Stimulated activated CD4-positive, alpha-beta T cell treated with anti-CD3 and anti-CD28 coated beads, Interleukin-12 subunit alpha, Interleukin-12 subunit beta, amount 100 ng/mL, for 4 hours (primary cell): Measurements from ENCODE around the gene SH2B3.
"Not testable (repeated sequence)": the region's sequence is repeated elsewhere in the genome, so short reads cannot be mapped to it uniquely, and the experiment has no call there.

Experiments used
- DNase-seq: peaks from one replicate; pipeline ENCODE4 v3.0.0-alpha.2; 2020

Gene SH2B3

GRCh38 chr12:111387747-111388323, 17.9 kb upstream of the SH2B3 start:
- DNase-seq = no peak

- DNase-seq = no peak
These were observed 16.1 kb upstream of the SH2B3 start for GRCh38 chr12:111389635-111390034.

- no peak for DNase-seq
These were observed 14.8 kb upstream of the SH2B3 start for GRCh38 chr12:111390910-111391309.

- DNase-seq = no peak
These were observed 11.9 kb upstream of the SH2B3 start for GRCh38 chr12:111393700-111394300.

DNA sequence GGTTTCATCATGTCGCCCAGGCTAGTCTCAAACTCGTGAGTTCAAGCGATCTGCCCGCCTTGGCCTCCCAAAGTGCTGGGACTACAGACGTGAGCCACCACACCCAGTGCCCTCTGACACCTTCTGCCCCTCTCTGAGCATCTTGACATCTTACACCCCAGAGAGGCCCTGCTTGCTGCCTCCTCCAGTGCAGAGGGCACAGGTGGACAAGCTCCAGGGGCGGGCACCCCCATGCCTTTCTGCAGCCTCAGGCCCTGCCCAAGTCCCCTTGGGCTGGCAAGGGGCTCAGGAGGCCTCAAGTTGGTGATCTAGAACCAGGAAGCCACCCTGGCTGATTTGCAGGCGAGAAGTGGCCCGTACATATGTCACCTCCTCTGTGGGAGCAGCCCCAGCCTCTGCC, 11.2 kb upstream of the SH2B3 start:
- DNase-seq = no peak

GRCh38 chr12:111395336-111396187, 10.2 kb upstream of the SH2B3 start:
- DNase-seq = no peak

DNA sequence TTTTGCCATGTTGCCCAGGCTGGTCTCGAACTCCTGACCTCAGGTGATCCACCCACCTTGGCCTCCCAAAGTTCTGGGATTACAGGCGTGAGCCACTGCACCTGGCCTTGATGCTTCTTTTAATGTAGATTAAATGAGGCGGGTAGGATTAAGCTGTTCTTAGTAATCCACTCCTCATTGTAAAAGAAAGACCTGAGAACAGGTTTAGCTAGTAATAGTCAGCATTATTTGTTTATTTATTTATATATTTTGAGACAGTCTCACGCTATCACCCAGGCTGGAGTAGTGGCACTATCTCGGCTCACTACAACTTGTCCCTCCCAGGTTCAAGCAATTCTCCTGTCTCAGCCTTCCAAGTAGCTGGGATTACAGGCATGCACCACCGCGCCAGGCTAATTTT, 9.5 kb upstream of the SH2B3 start:
- DNase-seq = not testable (repeated sequence)

DNA sequence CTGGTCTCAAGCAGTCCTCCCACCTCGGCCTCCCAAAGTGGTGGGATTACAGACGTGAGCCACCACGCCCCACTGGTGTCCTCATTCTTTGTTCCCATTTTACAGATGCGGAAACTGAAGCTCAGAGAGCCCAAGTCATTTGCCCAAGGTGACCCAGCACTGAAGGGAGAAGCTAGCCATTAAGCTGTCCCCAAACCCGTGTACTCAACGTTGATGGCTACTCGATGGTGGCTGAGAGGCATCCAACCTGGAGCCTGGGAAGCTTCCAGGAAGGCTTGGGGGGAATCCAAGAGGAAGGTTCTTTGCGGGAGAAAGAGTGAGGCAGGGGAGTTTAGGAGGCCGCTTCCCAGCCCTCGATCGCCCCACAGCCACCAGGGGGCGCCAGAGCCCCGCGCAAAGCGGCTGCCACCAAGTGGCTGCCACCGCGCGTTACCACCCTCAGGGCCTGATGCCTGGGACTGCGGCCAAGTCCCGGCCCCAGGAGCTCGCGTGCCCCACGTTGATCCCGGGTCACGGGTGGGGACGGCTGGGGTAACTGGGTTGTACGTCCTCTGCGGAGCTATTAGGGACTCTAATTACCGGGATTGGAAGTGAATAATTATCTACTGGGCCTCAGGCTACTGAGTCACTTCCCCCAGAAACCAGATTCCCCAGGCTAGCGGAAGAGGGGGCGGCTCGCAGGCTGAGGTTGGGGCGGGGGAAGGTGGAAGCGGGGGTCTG, 8.8 kb upstream of the SH2B3 start:
- DNase-seq = peak; percentile 91

DNA sequence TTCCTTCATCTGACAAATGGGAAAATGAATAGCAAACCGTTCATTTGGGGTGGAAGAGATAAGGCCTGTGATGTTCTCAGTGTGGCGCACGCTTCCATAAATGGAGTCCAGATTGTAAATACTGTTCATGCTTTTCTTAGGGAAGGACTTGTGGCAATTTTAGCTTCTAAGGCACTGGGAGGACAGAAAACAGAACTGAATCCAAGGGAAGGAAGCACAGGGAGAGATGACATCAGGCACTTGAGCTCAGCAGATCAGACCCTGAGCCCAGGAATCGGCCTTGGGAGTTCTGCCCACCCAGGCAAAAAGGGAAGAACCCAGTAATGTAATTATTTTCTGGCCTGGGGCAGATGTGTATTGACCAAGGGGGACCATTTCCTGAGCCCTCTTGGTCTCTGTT, 7.2 kb upstream of the SH2B3 start:
- DNase-seq = no peak

- DNase-seq = not testable (repeated sequence)
These were observed 5.8 kb upstream of the SH2B3 start for GRCh38 chr12:111399741-111400404.

DNA sequence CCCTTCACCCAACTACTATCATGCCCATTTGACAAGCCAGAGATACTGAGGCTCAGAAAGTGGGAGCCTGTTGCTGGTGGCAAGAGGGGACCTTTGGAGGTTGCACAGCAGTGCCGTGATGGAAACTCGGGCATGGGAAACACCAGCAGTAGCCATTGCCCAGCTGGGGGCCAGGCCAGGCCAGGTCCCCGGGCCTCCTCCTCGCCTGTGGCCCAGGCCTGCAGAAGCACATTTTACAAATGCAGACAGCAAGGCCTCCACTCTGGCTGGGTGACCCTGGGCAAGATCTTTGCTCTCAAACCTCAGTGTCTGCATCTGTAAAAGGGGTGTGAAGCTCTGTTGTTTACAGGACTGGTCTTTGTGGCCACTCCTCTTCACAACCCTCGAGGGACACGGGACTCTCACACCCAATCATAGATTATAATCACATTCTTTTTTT, 4.5 kb upstream of the SH2B3 start:
- no peak for DNase-seq

GRCh38 chr12:111402490-111402824, 3.3 kb upstream of the SH2B3 start:
- DNase-seq = not testable (repeated sequence)

GRCh38 chr12:111404362-111405148, 1.2 kb upstream of the SH2B3 start:
- DNase-seq = peak; percentile 76

DNA sequence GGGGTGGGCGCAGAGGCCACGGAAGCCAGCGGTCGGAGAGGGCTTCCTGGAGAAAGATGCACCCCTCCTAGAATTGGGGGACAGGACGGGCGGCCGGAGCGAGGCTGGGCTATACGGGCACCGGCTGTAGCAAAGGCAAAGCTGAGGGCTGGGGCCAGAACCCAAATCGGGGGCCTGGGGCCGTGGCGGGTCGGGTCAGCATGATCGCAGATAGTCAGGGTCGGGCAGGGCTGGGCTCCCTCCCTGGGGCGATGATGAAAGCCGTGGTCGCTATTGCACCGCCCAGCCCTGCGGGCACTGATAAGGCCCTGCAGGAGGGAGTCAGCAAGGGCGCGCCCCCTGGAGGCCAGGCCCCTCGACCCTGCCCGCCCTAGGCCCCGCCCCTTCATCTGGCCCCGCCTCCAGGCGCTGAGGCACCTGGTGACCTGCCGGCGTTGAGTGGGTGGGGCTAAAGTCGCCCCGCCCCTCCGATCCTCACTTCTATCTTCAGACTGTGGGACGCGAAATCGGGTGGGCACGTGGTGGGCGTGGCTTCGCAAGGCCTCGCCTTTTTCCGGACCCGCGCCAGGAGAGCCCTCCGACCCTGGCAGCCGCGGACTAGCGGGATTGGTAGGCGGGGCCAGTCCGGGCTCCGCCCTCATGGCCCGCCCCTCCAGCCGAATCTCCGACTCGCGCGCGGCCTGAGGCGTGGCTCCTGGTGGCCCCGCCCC, 419 bp upstream of the SH2B3 start:
- DNase-seq = peak; percentile 100

GRCh38 chr12:111406474-111407376, 1.0 kb downstream of the SH2B3 start:
- peak; percentile 51 for DNase-seq

DNA sequence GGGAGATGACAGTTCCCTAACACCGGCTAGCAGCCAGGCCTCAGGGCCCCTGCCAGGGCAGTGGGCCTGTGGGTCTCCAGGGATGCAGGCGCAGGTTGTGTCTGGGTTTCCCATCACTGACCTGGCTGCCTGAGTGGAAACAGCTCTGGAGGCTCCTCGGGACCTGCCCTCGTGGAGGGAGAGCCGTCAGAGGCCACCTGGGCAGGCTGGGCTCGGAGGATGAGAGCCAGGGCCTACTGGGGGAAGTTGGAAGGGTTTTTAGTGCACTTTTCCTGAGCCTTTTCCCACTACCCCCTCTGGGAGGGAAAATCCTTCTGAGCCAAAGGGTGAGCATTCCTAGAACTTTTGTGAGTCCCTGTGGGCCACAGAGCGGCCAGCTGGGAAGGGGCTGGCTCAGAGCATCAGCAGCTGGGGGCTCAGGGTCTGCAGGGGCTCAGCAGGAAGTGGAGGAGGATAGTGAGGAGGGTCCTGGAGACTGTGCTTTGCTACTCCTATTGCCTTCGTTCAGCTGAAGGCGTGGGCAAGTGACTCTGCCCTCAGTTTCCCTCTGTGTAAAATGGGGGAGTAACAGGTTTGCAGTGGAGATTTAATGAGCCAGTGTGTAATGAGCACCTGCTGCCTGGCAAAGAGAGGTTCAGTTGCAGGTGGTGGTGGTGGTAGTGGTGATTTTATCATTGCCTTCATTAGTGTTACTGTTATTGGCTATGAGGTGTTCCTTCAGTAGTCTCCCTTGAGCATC, 1.8 kb downstream of the SH2B3 start:
- DNase-seq = no peak

- no peak for DNase-seq
These were observed 2.4 kb downstream of the SH2B3 start for GRCh38 chr12:111408116-111408440.

GRCh38 chr12:111408686-111409402, 3.1 kb downstream of the SH2B3 start:
- DNase-seq = no peak

DNA sequence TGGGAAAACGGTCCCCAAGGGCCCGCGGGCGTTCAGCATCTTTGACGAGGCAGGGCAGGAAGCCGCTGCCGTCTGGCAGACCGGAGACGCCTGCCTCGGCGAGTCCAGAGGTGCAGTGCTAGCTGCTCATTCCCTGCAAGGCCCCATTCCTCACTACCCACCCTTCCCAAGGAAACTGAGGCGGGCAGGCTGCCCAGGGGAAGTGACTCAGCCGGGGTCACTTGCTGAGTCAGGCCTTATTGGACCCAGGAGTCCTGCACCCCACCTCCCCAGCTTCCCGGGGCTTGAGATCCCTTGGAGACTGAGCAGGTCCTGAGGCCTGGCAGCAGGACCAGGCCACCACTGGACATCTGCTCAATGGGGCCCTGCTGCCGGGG, 3.7 kb downstream of the SH2B3 start:
- DNase-seq = no peak
